Myocyte (in vitro differentiated cells): ENCODE results near the gene MLLT6. TPM values are rescaled to one million over a fixed set of nuclear protein-coding genes. Genes with fewer than 3 reads are reported as not detected.

Source experiments
- DNase-seq: peaks from one replicate; pipeline ENCODE4 v3.0.0-alpha.2; 2012; ENCODE audit warnings: low read depth
- polyA plus RNA-seq: library from polyadenylated mRNA; unstranded; fragments of >200 nt; gene quantifications from one replicate; pipeline ENCODE4 v1.2.1, GENCODE V29; 2012; ENCODE audit warnings: missing spikeins
- total RNA-seq: library from RNA; depleted of rRNA; stranded (reverse); fragments of >200 nt; gene quantifications from 2 replicates; pipeline ENCODE4 v1.2.3, GENCODE V29; 2014

The MLLT6 gene
- 42.7 and 54.6 TPM in 2 replicates for total RNA-seq
- polyA plus RNA-seq = 59.5 TPM

DNA sequence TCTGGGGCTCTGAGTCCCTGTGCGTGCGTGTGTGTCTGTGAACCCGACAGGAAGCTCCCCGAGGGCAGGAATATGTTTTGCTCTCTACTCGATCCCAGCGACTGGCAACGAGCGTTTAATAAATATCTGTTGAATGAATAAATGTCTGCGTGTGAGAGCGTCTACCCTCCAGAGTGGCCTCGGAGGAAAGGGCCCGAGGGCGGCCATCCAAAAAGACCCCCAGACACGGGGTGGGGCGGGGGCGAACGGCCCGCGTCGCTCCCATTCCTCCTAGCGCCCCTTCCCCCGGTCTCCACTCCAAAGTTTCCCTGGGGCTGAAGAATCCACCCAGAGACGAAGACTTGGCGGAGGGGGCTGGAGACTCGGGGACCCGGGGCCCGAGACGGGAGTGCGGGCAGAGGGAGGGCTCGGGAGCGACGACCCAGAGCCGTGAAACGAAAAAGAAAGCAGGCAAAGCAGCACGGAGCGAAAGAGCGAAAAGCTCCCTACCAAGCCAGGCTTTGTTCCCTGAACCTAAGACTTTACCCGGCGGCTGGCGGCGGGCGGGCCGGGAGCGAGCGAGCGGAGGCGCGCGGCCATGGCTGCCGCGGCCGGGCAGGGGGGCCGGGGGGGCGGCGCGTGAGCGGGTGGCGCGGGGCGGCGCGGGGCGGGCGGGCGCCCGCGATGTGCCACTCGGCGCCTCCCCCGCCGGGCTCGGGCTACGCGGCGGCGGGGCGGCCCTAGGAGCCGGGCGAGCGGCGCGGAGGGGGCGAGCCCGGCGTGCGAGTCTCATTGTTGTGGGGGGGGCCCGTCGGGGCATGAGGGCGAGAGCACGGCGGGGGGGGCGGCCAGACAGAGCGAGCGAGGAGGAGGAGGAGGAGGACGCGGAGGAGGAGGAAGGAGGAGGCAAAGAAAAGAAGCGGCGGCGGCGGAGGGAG, at the start of gene MLLT6:
Gene MLLT6, plus strand, starts transcription at position 668 of the 917 bp plus-strand sequence. CDS start 360 bp downstream, outside the sequence.
- DNase-seq = peak; percentile 81

DNA sequence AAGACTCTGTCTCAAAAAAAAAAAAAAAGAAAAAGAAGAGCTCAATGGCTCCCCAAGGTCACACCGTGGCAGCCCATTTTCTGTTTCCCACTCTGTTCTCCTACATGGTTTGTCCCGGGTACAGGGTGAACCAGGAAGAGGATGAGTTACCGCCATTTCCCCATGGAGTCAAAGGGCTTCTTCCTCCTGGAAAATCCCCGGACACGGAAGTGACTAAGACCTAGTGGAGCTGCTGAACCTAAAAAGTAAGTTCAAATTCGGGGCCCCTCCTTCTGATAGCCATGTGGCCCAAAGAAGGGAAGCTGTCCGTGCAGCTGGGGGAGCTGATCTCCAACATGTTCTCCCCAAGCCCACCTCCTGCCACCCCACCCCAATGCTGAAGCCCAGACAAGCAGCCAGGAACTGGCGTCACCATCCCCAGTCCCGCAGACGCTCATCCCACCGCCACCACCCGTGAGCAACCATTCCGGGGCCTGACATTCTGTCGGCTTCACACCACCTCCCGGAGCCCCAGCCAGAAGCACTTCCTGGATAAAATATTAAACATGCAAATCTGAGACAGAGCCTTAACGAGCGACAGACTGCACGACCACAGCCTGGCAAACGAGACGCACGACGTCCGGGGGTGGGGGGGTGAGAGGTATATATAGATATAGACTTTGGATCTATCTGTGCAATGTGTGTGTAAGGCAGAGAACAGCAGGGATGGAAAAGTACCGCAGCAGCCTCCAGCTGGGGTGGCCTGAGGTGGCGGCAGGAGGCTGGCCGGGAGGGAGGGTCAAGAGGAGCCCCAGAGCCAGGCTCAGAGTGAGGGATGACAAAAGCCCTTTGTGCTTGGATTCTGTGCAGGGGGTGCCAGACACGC, 47.9 kb upstream of the MLLT6 start:
- no peak for DNase-seq

DNA sequence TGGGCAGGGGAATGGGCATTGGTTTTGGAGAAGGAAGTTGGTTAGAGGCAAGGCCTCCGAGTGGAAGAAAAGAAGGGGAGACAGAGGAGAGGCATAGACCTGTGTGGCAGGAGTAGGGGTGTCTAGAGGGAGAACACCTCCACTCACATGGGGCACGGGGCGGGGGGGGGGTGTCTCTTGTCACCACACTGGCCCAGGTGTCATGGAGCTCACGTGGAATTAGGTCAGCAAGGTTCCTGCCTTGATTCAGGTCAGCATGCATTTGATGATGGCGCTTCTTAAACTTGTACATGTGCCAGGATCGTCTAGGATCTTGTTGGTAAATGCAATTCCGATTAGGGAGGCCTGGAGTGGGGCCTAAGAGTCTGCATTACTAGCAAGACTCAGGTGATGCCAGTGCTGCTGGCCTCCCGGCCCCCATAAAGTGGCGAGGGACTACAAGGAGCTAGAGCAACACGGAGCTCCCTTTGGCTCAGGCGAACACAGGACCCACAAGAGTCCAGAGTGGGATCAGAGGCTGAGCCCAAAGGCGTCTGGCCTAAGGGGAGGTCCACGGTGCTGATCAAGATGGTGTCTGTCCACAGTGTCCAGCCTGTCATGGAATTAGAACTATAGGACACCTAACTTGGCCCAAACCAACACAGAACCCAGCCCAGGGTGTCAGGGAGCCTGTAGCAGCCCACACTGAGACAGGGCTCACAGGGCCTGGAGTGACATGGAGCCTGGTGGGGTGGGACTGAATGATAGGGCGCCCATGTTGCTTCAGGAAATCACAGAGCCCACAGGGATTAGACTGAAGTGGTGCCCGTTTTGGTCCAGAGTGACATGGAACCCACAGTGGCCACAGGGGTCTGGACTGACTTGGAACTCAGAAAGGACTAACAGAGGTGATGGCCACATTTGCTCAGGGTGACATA, 47.0 kb upstream of the MLLT6 start:
- no peak for DNase-seq

DNA sequence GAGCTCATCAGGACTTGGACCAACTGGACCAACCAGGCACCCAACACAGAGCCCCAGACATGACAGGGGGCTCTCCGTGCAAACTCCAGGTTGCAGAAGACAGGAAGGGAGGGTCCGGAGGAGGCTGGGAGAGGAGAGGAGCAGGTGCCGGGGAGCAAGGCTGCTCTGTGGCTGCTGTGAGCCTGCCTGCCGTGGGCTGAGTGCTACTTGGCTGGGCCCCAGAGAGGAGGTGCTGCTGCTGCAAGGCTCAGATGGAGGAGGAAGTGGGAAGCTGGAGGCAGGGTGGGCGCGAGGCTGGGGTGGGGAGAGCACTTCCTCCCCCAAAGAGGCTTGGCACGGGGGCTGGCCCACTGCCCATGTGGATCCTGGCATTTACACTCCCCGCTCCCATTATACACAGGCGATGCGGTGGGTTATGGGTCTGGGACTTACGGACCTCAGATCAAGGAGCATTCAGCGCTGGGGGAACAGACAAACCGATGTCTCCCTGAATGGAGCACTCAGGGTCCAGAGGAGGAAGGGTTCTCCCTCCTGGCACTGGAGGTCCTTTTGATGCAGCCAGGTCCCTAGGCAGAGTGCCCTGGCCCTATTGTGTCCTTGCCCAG, 46.2 kb upstream of the MLLT6 start:
- DNase-seq = no peak

DNA sequence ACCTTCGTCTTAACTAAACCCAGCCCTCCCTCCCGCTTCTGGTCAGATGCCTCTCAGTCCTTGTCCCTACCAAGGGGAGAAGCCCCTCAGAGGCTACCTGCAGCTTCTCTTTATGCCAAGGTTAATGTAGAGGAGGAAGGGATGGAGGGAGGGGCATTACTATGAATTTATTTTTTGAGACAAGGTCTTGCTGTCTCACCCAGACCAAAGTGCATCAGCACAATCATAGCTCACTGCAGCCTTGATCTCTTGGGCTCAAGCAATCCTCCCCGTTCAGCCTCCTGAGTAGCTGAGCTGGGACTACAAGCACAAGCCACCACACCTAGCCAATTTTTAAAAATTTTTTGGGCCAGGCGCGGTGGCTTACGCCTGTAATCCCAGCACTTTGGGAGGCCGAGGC, 45.7 kb upstream of the MLLT6 start:
- DNase-seq = no peak

DNA sequence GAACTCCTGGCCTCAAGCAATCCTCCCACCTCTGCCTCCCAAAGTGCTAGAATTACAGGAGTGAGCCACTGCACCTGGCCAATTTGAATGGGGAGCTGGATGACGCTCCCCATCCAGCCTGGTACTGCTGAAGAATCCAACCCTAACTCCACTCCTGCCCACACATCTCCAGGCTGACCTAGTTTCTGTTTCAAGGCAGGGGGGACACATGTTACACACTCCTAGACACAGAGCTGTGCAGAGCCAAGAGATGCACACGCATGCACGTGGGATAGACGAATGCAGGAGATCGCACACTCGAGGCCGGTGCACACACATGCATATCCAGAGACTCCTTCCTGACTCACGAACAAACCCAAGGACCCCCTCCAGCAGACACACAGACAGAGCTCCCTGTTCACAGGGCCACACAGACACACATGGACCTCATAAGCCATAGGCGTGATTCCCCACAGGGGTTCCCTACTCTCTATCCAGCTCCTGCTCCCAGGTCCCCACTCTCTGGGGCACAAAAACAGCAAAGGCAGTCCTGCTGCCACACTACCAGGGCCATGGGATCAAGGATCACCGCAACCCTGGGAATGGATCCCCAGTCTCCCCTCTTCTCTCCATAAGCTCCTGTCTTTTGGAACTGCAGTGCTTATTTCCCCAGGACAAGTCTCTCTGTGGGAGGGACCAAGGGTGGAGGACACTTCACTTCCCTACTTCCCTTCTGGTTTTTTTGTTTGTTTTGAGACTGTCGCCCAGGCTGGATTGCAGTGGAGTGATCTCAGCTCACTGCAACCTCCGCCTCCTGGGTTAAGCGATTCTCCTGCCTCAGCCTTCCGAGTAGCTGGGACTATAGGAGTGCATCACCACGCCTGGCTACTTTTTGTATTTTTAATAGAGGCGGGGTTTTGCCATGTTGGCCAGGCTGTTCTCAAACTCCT, 44.7 kb upstream of the MLLT6 start:
- no peak for DNase-seq

DNA sequence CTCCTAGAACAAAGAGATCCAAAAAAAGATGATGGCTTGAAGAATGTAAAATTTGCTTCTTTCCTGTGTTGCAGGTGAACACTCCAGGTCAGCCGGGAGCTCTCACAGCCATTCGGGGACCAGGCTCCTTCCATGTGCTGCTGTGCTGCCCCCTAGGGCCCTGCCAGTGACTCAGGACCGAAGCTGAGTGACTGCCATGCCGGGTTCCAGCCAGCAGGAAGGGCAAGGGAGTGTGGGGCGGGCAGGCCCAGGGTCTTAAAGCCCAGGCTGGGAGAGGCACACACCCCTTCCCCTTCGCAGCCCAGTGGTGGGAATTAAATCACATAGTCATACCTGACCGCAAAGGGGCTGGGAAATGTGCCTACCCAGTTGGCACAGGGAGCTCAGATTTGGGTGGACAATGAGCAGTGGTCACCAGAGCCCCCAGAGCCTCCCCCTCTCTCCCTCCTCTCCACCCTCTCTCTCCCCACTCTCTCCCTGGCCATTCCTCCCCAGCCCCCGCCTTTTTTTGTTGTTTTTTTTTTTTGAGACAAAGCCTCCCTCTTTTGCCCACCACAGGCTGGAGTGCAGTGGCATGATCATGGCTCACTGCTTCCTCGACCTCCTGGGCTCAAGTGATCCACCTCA, 41.8 kb upstream of the MLLT6 start:
- peak; percentile 59 for DNase-seq

DNA sequence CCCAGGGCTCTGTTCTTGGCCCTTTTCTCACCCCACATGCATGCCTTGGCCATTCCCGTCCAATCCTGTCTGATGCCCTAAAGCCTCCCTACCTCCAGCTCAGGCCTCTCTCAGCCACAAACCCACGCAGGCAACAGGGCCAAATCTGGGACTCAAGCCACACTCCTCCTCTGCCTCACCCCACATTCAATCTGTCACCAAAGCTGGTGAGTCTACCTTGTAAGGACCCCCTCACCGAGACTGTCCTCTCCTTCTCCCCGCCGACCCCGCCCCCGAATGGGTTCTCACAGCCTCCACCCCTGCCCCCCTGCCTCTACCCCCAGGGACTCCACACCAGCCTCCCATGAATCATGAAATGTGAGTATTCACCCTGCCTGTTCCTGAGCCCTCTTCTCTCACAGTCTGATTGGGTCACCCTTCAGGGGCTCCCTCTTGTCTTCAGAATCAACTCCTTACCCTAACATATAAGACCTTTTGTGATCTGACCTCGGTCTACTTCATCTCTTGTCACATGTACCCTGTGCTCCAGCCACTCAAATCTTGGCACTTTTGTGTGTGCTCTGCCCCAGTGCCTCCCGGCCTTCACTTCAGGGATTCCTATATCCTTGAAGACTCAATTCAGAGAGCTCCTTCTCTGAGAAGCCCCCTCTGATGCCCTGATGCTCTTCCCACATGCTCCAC, 41.0 kb upstream of the MLLT6 start:
- DNase-seq = no peak

DNA sequence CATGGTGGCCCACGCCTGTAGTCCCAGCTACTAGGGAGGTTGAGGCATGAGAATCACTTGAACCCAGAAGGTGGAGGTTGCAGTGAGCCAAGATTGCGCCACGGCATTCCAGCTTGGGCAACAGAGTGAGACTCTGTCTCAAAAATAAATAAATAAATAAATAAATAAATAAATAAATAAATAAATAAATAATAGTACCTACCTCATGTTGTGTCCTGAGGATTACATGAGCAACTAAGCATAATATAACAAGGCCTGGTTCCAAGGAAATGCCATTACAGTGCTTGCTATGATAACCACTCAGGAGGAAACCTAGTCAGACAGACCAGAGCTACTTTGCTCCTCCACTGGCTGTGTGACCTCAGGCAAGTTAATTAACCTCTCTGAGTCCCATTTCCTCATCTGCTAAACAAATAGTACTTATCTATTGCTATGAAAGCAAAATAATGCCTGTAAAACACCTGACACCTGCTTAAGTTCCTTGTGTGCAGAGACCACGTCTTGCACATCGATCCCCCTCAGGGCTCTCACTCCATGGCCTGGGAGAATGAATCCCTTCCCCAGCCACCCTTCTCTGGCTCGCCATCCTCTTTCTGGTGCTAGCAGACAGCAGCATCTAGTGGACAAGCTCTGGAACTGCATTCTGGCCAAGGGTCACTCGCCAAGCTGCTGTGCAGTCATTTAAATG, 37.8 kb upstream of the MLLT6 start:
- peak; percentile 71 for DNase-seq

DNA sequence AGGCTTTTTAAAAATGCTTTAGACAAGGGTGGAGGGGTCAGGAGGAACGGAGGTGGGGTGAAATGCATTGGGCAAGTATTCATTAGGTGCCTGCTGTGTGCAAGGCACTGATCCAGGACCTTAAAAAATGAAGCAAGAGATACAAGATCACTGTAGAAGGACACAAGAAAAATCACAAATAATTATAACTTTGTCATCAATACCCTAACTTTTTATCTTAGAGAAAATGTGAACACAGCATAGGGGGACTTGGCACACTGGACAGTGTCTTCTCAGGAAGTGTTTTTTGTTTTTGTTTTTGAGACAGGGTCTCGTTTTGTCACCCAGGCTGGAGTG, 37.3 kb upstream of the MLLT6 start:
- DNase-seq = no peak

DNA sequence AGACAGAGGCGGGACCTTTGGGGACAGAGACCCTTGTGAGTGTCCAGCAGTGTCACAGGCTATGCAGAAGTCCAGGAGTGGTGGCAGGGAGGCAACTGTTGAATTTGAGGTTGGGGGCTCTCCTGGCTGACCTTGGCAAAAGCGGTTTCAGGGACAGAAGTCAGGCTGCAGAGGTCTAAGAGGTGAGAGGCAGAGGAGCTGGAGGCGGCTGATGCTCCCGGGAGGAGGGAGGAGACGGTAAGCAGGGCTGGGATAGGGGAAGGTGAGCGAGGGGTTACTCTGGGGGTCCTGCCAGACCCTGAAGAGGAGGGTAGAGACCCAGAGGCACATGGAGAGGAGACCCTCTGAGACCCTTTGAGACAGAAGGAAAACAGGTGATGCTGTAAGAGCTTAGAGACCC, 35.6 kb upstream of the MLLT6 start:
- DNase-seq = no peak

DNA sequence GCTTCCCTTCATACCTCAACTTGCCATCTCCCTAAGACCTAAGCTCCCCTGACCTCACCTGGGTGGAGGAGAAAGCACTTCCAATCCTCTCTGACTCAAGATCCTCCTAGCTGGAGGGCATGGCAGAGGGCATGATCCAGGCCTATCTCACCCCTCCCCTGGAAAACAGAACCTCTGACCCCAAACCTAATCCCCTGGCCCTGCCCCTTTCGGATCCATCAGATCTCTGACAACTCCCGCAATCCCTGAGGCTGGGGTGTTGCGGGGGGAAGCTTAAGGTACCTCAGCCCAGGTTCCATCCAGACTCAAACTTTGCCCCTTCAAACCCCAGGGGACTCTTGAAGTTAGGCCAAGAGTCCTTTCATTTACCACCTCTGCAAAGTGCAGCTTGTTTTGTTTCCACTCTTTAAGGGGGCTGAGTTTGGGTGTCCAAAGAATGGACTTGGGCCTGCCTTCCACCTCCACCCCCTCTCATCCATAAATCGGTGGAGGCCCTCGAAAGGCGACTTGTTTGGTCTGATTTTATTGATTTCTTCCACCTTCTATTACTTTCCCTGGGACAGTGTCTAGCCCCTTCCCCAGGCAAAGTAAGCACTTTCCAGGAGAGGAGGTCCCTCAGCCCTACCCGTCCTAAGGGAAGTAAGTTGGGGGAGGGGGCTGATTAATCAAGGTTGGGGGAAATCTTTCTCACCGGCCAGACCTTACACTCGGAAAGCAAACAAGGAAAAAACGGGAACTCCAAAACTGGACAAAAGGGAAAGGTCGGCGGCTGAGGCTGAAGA, 32.9 kb upstream of the MLLT6 start:
- DNase-seq = no peak

DNA sequence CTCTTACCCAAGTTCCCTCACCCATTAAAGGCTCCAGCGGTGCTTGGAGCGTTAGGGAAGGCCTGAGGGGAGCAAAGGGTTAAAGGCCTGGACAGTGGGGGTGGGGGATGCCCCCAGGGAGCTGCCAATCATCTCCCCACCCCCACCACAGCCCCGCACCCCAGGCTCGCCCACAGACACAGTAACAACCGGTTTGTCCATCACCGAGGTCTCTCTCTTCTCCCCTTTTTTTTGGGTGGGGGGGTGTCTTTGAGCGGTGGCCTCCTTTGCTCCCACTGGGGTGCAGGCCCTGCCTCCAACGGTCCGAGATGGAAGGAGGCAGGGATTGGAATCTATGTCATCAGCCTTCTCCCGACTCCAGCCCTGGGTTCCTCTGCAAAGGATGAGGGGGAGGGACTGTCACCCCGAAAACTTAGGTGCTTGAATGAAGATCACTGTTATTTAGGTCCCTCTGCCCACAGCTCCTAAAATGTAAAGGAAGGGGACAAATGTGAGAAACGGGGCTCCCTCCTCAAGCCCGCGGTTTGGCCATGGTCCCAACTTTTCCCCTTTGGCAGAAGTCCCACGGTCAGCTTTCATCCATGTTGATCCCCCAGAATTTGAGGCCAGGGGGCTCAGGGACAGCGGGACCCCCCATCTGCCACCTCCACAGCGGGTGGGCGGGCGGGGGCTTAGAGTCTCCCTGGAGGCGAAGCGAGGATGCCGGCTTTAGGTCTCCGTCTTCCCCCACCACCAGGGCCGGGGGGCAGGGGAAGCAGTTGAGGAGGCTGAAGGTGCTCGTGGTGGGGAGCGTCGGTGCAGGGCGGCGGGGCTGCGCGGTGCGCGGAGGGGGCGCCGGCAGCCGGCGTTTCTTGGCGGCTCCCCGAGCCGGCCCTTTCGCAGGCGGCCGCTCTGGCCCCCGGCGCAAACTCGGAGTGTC, 32.0 kb upstream of the MLLT6 start:
- DNase-seq = no peak

DNA sequence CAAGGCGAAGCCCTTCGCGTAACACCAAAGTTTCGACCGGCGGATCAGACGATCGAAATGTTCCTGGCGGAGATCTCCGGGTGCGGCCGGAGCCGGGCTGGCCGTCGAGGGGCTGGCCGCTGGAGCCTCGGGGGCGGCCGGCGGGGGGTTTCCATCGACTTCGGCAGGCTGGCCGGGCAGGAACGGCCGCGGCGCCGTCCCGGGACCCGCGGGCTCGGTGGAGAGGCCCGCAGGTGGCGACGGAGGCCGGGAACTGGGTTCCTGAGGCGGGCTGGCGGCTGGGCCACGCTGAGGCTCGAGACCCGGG, 31.4 kb upstream of the MLLT6 start:
- DNase-seq = no peak

DNA sequence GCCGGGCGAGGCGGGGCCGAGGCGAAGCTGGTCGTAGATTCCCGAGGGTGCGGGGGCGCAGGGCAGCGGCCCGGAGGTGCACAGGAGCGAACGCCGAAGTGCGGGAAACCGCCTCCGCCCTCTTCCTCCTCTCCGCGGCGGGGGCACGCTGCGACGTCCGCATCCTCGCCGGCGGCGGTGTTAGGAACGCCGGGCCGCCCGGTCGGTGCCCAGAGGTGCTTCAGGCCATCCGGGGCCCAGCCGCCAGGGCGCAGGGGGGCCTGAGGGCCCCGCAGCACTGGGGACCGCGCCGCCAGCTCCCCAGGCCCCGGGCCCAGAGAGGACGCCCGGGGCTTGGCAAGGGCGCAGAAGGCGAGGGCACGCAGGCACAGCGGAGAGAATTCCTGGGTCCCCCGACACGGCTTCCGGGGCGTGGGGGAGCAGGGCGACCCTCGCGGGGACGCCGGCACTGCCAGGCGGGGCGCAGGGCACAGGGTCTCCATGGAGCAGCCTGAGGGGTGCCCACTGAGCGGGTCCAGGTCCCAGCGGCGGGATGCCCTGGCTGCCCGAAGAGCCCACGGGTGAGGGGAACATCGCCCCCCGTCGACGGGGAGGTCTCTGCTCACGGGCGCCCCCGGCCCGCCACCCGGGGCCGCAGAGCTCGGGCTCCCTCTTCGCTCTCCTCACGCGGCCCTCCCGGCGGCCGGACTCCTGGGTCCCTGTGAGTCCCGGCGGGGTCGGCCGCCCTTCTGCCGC, 30.9 kb upstream of the MLLT6 start:
- DNase-seq = no peak
